HepG2 (cell line): Measurements from ENCODE around the gene LDAH. TPM values are rescaled to one million over a fixed set of nuclear protein-coding genes. Genes with fewer than 3 reads are reported as not detected.

Experiments
- DNMT3B ChIP-seq: conservative IDR thresholded peaks from 2 replicates; pipeline ENCODE4 v1.6.1; 2016; ENCODE audit warnings: missing biosample characterization, control low read depth
- E2F1 ChIP-seq: sonication (generic); formaldehyde crosslinking; IDR thresholded peaks from 2 replicates; pipeline ENCODE4 v1.5.0; 2020; ENCODE audit warnings: missing genetic modification reagents
- EP300 ChIP-seq, 3 experiments: sonication (generic) in 1 of 3; formaldehyde crosslinking in 1 of 3; IDR thresholded peaks; 2 replicates each; pipeline versions ENCODE4 v1.5.1 to v1.6.1; 2011 to 2020; ENCODE audit warnings: low read depth in 2 of 3, low read length in 2 of 3, borderline replicate concordance in 1 of 3, improper control_type of control experiment in 1 of 3, mild to moderate bottlenecking in 1 of 3, missing genetic modification reagents in 1 of 3, moderate library complexity in 1 of 3
- ETV6 ChIP-seq: sonication (generic); formaldehyde crosslinking; conservative IDR thresholded peaks from 2 replicates; pipeline ENCODE4 v1.4.0; 2020; ENCODE audit warnings: missing genetic modification reagents
- GATA4 ChIP-seq: sonication (generic); IDR thresholded peaks from 2 replicates; pipeline ENCODE4 v1.6.1; 2016; ENCODE audit warnings: antibody characterized with exemption, low read depth, borderline replicate concordance
- KLF12 ChIP-seq: sonication (generic); formaldehyde crosslinking; IDR thresholded peaks from 2 replicates; pipeline ENCODE4 v1.4.0; 2020; ENCODE audit warnings: missing genetic modification reagents, borderline replicate concordance
- ZBTB44 ChIP-seq: sonication (generic); formaldehyde crosslinking; IDR thresholded peaks from 2 replicates; pipeline ENCODE4 v1.4.0; 2020; ENCODE audit warnings: missing genetic modification reagents
- ZNF33A ChIP-seq: sonication (generic); formaldehyde crosslinking; IDR thresholded peaks from 2 replicates; pipeline ENCODE4 v1.5.1; 2020; ENCODE audit warnings: missing genetic modification reagents, mild to moderate bottlenecking, moderate library complexity, borderline replicate concordance
- ZNF451 ChIP-seq: sonication (generic); formaldehyde crosslinking; IDR thresholded peaks from 2 replicates; pipeline ENCODE4 v1.5.0; 2020; ENCODE audit warnings: mild to moderate bottlenecking, missing genetic modification reagents
- ZNF496 ChIP-seq: sonication (generic); formaldehyde crosslinking; IDR thresholded peaks from 2 replicates; pipeline ENCODE4 v1.8.1; 2023; ENCODE audit warnings: mild to moderate bottlenecking, moderate library complexity, missing genetic modification reagents; ENCODE audit not compliant: insufficient replicate concordance
- ZNF615 ChIP-seq: sonication (generic); formaldehyde crosslinking; IDR thresholded peaks from 2 replicates; pipeline ENCODE4 v1.5.0; 2020; ENCODE audit warnings: mild to moderate bottlenecking, missing genetic modification reagents, borderline replicate concordance
- ZNF619 ChIP-seq: sonication (generic); formaldehyde crosslinking; IDR thresholded peaks from 2 replicates; pipeline ENCODE4 v1.4.0; 2020; ENCODE audit warnings: mild to moderate bottlenecking, missing genetic modification reagents
- ZNF652 ChIP-seq: IDR thresholded peaks from 2 replicates; pipeline ENCODE4 v1.6.1; 2016; ENCODE audit warnings: low read depth, borderline replicate concordance
- ZSCAN12 ChIP-seq: sonication (generic); formaldehyde crosslinking; IDR thresholded peaks from 2 replicates; pipeline ENCODE4 v1.9.0; 2021; ENCODE audit warnings: mild to moderate bottlenecking, missing genetic modification reagents
- polyA plus RNA-seq, 8 experiments: library from polyadenylated mRNA; depleted of rRNA in 3 of 8; stranded (reverse) in 7 of 8; unstranded in 1 of 8; fragments of >200 nt; fragmentation: Illumina TruSeq in 4 of 8; extraction: Trizol in 4 of 8; gene quantifications; 2 replicates each; pipeline versions ENCODE4 v1.2.1 to v1.2.3, GENCODE V29; 2011 to 2016; ENCODE audit warnings: low read depth in 4 of 8, missing spikeins in 1 of 8, mixed read lengths in 1 of 8; ENCODE audit not compliant: insufficient read depth in 1 of 8
- total RNA-seq, 5 experiments: library from RNA; depleted of rRNA; stranded (reverse); fragments of >200 nt; fragmentation: Illumina TruSeq; extraction: Trizol; gene quantifications; 2 replicates each; pipeline ENCODE4 v1.2.3, GENCODE V29; 2016; ENCODE audit warnings: low read depth in 1 of 5
- TF ChIP-seq, protein P1 (sequence below): sonication (generic); formaldehyde crosslinking; IDR thresholded peaks from 2 replicates; pipeline ENCODE4 v1.5.0; 2020; ENCODE audit warnings: mild to moderate bottlenecking, missing genetic modification reagents
- TF ChIP-seq, protein P2 (sequence below): sonication (generic); formaldehyde crosslinking; IDR thresholded peaks from 2 replicates; pipeline ENCODE4 v1.4.0; 2020; ENCODE audit warnings: mild to moderate bottlenecking, missing genetic modification reagents

LDAH gene
- total and polyA plus RNA-seq, 2 of the 13 experiments (the other 11 are each of a cell fraction or from before 2014, with no cell fraction given) = 28.8 to 46.2 TPM

GRCh38 chr2:20635675-20636584 lies 187.0 kb downstream of the LDAH start (continued):
- TF ChIP-seq, protein P1, sequence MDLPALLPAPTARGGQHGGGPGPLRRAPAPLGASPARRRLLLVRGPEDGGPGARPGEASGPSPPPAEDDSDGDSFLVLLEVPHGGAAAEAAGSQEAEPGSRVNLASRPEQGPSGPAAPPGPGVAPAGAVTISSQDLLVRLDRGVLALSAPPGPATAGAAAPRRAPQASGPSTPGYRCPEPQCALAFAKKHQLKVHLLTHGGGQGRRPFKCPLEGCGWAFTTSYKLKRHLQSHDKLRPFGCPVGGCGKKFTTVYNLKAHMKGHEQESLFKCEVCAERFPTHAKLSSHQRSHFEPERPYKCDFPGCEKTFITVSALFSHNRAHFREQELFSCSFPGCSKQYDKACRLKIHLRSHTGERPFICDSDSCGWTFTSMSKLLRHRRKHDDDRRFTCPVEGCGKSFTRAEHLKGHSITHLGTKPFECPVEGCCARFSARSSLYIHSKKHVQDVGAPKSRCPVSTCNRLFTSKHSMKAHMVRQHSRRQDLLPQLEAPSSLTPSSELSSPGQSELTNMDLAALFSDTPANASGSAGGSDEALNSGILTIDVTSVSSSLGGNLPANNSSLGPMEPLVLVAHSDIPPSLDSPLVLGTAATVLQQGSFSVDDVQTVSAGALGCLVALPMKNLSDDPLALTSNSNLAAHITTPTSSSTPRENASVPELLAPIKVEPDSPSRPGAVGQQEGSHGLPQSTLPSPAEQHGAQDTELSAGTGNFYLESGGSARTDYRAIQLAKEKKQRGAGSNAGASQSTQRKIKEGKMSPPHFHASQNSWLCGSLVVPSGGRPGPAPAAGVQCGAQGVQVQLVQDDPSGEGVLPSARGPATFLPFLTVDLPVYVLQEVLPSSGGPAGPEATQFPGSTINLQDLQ (CRISPR knock-in tag) = 0 out of 2 replicates have a peak, but pooled peaks have one; percentile 79
- TF ChIP-seq DNMT3B (CRISPR knock-in tag) (0 out of 2 replicates have a peak, but pooled peaks have one; percentile 32), ZNF615 (CRISPR knock-in tag) (no peak), EP300 (IDR thresholded peaks at IDR 0.05; ENCODE audit: low read depth in 2 of 2, low read length in 2 of 2) (peak in 1 of 2 experiments; percentile 29; a peak in 1 of 4 replicates), EP300 (CRISPR knock-in tag; IDR thresholded peaks at IDR 0.05; ENCODE audit: borderline replicate concordance) (no peak; the same call in 1 of the 2 replicates), ZNF451 (peak; percentile 96; the same call in 1 of the 2 replicates), GATA4 (no peak), ZNF619 (CRISPR knock-in tag) (peak; percentile 96; the same call in 1 of the 2 replicates), ZNF33A (no peak), ETV6 (CRISPR knock-in tag) (no peak), ZSCAN12 (CRISPR knock-in tag) (no peak), ZNF652 (CRISPR knock-in tag) (no peak), ZBTB44 (peak; percentile 53; the same call in 1 of the 2 replicates), E2F1 (CRISPR knock-in tag) (no peak), KLF12 (CRISPR knock-in tag) (no peak), ZNF496 (no peak)
- TF ChIP-seq, protein P2, sequence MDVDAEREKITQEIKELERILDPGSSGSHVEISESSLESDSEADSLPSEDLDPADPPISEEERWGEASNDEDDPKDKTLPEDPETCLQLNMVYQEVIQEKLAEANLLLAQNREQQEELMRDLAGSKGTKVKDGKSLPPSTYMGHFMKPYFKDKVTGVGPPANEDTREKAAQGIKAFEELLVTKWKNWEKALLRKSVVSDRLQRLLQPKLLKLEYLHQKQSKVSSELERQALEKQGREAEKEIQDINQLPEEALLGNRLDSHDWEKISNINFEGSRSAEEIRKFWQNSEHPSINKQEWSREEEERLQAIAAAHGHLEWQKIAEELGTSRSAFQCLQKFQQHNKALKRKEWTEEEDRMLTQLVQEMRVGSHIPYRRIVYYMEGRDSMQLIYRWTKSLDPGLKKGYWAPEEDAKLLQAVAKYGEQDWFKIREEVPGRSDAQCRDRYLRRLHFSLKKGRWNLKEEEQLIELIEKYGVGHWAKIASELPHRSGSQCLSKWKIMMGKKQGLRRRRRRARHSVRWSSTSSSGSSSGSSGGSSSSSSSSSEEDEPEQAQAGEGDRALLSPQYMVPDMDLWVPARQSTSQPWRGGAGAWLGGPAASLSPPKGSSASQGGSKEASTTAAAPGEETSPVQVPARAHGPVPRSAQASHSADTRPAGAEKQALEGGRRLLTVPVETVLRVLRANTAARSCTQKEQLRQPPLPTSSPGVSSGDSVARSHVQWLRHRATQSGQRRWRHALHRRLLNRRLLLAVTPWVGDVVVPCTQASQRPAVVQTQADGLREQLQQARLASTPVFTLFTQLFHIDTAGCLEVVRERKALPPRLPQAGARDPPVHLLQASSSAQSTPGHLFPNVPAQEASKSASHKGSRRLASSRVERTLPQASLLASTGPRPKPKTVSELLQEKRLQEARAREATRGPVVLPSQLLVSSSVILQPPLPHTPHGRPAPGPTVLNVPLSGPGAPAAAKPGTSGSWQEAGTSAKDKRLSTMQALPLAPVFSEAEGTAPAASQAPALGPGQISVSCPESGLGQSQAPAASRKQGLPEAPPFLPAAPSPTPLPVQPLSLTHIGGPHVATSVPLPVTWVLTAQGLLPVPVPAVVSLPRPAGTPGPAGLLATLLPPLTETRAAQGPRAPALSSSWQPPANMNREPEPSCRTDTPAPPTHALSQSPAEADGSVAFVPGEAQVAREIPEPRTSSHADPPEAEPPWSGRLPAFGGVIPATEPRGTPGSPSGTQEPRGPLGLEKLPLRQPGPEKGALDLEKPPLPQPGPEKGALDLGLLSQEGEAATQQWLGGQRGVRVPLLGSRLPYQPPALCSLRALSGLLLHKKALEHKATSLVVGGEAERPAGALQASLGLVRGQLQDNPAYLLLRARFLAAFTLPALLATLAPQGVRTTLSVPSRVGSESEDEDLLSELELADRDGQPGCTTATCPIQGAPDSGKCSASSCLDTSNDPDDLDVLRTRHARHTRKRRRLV (CRISPR knock-in tag) = no peak
